Embryonic facial prominence (tissue), 1 donor: ENCODE results near the gene CALM3.
A peak's percentile ranks its signal among the peaks of the same experiment; 100 is the strongest.

ENCODE experiments used
- DNase-seq: peaks from one replicate; pipeline ENCODE4 v3.0.0-alpha.2; 2016; ENCODE audit errors: extremely low spot score

The CALM3 gene

DNA sequence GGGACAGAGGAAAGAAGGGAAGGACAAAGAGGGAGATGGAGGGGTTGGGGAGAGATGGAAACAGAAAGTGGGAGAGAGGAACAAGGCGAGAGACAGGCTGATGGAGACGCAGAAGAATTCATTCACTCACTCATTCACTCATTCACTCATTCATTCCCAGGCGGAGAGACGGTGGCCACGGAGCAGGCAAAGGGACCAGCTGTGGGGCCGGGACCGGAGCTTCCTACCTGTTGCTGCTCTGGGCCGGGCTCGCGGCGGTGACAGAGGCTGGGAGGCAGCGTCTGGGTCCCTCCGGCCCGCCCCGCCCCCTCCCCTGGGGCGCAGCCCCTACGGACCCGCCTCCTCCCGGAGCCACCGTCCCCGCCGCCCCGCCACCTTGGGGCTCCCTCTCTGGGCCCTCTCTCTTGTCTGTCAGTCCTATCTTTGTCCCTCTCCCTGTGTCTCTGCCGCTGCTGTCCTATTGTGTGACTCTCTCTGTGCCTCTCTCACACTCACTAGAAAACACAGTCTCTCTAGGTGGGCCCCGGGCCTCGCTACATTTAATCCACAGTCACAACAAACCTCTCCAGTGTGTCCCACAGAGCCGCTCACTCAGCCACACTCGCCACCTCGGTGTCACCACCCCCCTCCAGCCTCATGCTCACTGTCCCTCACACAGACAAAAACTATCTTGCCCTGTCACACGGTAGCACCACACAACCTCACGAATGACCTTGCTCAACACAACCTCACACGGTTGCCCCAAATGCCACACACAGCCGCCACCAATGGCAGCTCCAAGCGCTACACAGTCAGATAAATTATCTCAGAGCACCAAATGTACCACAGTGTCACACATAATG lies 35.0 kb downstream of the CALM3 start, which contains the start of gene GNG8:
Gene GNG8 (minus strand): TSS at position 283 of the 842 bp plus-strand sequence. CDS start 1,520 bp downstream, outside the sequence.
- no peak for DNase-seq

DNA sequence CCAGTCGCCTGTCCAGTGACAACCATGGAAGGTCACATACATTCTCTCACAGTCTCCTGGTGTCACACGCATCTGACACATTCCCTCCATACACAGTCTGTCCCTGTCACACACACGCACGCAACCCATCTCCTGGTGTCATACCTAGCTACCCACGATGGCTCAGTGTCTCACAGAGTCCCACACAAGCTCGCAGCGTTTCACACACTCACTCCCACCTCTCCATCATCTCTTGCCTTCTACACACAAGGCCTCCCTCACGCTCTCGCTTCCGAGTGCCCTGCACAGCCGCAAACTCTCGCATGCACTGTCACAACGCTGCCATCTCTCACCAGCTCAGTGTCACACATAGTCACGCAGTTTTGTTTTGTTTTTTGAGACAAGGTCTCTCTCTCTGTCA lies 36.1 kb downstream of the CALM3 start:
- DNase-seq = no peak

DNA sequence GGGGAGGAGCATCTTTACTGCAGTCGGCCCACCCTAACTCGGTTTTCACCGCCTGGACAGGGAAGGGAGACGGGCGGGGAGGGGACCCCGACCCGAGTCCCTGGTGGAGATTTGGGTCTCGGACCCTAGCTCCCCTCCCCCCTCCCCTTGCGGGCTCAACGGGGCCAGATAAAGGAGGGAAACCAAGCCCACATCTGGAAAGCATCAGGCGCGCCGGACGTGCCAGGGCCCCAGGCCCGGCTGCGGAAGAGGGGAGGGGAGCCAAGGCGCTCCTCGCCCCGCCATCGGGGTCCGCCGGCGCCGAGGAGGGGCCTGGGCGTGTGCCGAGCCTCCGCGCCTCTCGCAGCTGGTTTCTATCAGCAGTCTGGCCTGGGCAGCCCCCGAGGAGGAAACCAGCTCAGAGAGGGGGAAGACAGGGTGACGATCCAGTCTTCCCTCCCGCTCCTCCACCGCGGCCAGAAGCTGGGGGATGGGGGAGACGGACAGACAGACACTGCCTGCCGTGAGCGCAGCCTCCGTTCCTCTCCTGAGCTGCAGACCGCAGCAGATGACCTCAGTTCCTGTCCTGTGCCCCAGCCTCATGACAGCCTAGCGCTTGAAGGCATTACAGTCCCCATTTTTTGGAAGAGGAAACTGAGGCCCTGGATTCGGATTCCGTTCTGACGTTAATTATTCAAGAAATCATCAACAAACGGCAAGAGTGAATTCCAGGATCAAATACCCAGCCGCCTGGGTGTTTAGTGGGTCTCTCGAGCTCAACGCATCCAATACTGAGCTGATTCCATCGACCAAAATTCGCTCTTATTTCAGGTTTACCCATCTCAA lies 38.4 kb downstream of the CALM3 start:
- peak; percentile 83 for DNase-seq

DNA sequence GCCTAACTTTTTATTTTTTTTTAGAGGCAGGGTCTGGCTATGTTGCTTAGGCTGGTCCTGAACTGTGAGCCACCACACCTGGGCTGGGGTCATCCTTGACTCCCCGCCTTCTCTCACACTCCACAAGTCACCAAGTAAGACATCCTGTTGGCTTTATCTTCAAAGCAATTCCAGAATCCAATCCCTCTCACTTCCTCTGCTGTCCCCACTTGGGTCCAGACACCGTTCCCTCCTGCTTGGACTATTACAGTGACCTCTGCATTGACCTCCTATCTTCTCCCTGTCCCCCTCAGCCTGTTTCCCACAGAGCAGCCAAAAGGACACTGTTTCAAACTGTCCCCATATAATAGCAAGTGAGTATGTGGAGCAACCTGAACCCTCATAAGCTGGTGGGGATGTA lies 39.5 kb downstream of the CALM3 start:
- DNase-seq = no peak

DNA sequence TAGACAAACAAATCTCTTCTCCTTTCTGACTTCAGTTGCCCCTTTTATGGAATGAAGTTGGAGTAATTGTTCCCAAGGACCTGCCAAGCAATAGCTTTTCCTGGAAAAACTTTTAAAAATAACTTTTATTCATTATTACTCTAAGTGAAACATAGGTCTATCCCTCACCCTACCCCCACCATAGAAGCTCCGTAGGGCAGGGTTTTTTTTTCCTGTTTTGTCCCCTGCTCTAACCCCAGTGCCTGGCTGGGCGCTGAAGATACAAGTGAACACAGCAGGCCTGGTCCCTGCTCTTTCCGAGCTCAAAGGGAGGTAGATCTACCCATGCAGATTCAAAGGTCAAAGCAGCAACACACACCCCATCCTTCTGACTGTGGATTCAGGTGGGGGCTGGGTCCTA lies 43.6 kb downstream of the CALM3 start:
- DNase-seq = no peak

DNA sequence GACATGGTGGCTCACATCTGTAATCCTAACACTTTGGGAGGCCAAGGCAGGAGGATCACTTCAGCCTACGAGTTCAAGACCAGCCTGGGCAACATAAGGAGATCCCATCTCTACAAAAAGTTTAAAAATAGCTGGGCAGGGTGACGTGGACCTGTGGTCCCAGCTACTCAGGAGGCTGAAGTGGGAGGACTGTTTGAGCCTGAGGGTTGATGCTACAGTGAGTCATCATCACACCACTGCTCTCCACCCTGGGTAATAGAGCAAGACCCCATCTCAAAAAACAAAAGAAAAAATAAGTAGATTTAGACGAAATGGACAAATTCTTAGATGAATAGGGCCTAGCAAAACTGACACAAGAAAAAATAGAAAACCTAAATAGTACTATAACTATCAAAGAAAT lies 45.3 kb downstream of the CALM3 start:
- no peak for DNase-seq

DNA sequence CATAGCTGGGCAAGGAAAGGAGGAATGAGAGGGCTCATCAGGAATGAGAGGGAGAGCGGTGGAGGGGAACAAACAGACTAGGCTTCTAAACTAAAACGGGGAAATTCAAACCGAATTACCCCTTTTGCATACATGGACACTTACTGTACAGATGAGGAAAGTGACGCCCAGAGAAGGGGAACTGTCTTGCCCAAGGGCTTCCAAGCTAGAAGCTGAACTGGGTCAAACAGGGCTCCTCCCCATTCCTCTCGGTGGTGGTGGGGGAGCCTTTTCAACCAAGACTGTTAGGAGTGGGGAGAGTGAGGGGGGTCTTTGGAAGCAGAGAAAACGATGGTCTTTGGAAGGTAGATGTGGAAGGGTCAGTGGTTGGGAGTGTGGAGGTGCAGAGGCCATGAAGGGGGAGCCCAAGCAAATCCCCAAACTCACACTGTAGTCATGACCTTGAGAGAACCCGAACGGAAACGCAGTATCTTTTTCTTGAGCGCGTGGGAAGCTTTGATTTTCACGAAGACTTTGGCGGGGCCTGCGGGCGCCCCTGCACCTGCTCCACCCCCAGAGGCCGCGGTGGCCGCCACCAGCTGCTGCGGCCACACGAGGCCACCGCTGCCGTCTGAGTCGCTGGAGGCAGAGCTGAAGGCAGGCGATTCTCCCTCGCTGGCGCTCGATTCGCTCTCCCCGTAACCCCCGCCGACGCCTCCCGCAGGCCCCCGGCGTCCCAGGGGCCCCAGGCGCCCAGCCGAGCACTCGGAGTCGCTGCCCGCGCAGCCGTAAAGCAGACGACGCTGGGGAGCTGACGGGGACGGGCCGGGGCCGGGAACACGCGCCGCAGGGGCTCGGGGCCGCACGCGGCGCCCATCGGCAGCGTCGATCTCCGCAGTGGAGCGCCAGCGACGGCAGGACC lies 47.2 kb downstream of the CALM3 start:
- DNase-seq = no peak

DNA sequence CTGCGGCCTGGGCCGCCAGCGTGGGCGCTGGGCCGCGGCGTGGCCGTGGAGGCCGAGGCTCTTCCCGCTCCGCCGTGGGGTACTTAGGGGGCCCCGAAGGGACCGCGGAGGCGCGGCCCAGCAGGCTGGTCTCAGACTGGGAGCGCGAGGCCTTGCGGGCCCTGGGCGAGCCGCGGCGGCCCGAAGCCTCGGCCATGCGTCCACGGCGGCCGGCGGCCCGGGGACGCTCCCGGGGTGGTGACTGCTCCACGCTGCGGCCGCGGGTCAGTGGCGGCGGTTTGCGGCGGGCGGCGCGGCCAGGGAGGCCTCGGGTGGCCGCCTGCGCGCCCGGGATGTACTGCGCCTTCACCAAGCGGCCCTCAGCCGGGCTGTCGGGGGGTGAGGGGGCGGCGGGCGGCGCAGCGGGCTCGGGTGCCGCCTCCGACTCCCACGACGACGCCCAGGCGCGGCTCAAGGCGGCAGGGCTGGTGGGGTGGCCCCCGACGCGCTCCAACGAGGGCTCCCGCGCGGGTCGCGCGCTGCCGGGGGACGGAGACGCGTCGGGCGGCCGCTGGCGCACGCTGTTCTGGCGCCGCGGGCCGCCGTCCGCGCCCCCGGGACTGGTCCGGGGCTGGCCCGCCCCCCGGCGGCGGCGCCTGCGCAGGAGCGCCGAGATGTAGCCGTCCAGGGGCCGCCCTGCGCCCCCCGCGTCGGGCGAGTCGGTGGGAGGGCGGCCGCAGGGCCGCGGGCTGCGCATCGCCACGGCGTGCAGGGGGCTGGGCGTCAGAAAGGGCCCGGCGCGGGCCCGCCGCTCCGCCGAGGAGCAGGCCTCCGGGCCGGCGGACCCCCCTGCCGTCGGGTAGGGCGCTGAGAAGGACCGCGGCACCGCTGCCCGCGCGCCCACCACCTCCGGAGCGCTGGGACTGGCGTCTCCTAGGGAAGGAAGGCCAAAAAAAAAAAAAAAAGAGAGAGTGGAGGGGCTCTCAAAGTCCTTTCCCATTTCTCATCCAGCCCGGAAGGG lies 48.1 kb downstream of the CALM3 start:
- DNase-seq = no peak

DNA sequence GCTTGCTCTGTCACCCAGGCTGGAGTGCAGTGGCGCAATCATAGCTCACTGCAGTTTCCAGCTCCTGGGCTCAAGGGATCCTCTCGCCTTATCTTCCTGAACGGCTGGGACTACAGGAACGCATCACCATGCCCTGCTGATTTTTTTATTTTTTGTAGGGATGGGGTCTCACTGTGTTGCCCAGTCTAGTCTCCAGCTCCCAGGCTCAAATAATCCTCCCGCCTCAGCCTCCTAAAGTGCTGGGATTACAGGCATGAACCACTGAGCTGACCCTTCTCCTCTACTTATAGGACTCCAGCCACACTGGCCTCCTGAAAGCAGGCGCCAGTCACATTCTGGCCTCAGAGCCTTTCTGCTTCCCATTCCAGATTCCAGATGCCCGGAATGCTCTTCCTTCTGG lies 49.3 kb downstream of the CALM3 start:
- DNase-seq = no peak

DNA sequence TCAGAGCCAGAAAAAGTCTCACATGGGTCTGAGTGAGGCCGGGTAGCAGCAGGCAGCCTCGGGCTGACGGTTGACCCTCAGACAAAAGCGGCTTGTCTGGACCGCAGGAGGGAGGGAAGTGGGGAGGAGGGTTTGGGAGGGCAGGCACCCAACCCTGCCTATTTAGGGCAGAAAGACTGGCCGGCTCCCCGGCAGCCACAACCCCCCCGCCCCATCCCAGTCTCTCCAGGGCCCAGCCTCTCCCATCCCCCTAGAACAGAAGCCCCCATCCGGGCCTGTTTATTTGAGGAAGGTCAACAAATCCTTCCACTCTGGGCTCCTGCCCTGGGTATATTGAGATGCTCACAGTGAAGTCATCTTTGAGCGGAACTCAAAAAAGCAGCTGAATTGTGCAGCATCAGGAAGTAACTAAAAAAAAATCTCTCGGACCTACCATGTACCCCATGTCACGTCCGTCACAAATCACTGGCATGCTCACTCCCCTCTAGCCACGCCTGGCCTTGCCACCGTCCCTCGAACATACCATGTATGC lies 53.6 kb downstream of the CALM3 start:
- DNase-seq = no peak

DNA sequence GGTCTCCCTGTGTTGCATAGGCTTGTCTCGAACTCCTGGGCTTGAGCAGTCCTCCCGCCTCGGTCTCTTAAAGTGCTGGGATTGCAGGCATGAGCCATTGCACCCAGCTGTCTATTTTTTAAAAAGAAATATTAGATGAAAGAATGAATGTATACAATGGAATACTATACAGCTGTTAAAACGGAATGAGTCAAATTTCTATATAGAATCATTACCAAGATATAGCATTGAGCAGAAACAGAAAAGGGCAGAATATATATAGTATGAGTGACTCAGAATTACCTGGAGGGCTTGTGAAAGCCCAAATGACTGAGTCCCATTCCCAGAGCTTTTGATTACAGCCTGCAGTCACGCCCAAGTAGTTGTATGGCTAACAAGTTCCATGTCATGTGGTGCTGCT lies 55.4 kb downstream of the CALM3 start:
- DNase-seq = no peak

DNA sequence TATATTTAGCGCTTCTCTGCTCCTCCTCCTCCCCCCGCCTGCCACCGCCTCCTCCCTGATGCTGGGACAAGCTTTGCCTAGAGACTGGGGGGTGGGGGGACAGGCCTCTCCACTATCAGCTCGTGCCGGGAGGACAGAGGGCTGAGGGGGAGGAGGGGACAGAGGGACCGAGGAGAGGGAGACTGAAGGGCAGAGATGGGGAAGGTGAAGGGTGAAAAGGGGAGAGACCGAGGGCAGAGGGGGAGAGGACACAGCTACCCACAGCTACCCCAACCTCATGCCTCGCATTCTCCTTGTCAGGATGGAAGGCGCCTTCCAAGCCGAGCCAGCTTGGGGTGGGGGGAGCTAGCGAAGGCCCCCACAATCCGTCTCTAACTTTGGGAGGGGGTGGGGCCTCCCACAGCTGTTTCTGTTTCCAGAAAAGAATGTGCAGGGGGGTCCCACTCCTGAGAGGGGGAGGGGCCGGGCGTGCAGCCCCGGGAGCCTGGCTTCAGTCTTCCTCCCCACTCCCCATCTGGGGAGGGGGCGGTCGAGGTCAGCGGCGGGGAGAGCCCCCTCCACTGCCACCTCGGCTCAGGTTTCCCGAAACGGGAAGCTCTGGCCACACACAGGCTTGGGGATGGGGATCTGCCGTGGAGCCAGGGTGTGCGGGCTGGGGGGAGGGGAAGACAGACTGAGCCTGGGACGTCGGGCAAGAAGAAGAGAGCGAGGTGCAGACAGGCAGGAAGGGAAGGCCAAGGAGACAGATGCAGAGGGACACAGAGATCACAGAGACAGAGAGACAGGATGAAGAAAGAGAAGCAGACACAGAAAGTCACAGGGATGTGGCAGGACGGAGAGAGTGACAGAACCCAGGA lies 58.2 kb downstream of the CALM3 start:
- peak; percentile 18 for DNase-seq

DNA sequence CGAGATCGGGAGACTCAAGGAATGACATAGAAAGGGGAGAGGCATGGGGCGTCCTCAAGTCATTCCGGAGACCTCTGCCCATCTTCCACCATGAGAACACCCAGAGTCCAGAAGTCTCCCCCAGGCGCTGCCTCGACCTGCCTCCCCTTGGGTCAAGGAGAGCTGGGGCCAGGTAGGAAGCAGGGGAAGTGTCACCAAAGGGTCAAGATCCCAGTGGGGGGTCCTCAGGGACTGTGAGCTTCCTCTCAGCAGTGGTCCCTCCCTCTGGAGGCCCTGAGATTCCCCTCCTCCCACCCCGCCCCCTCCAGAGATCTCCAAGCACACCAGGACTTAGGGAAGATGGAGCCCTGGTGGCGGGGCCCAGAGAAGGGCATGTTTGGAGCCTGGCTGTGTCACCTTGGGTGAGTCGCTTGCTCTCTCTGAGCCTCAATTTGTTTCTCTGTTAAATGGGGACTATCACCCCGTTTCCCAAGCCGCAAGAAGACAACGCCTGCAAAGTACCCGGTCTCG lies 58.9 kb downstream of the CALM3 start:
- DNase-seq = peak; percentile 59
